Kidney (tissue), 14 donors: ENCODE results near the gene HORMAD1. TPM values are rescaled to one million over a fixed set of nuclear protein-coding genes. Genes with fewer than 3 reads are reported as not detected.
"Not testable (repeated sequence)": the region's sequence is repeated elsewhere in the genome, so short reads cannot be mapped to it uniquely, and the experiment has no call there.

ENCODE experiments used
- DNase-seq, 5 donors: peaks; one replicate each; pipeline ENCODE4 v3.0.0-alpha.2; 2013 to 2020
- FAIRE-seq: peaks from 2 replicates; lab custom pipeline; 2012; peaks lifted over from hg19 to GRCh38; lab: Jason Lieb, UNC
- H3K27ac ChIP-seq, 2 donors: one replicate each; pipeline ENCODE4 v1.7.0; 2013; ENCODE audit warnings: low read depth in 2 of 2, low read length in 2 of 2, inconsistent platforms in 1 of 2
- H3K27me3 ChIP-seq: one replicate; pipeline ENCODE4 v1.7.1; 2013; ENCODE audit warnings: low read length, inconsistent platforms; ENCODE audit not compliant: control insufficient read depth, insufficient read depth
- H3K36me3 ChIP-seq, 3 donors: one replicate each; pipeline versions ENCODE4 v1.7.0 to v1.7.1; 2013; ENCODE audit warnings: low read length in 3 of 3, control low read depth in 1 of 3, inconsistent platforms in 1 of 3; ENCODE audit not compliant: insufficient read depth in 3 of 3, control insufficient read depth in 2 of 3
- H3K4me1 ChIP-seq, 3 donors: one replicate each; pipeline versions ENCODE4 v1.7.0 to v1.7.1; 2013; ENCODE audit warnings: low read length in 3 of 3, inconsistent platforms in 1 of 3, low read depth in 1 of 3; ENCODE audit not compliant: control insufficient read depth in 2 of 3, insufficient read depth in 2 of 3
- H3K4me3 ChIP-seq, 3 donors: one replicate each; pipeline versions ENCODE4 v1.7.0 to v1.8.1; 2013; ENCODE audit warnings: low read length in 3 of 3, control low read depth in 1 of 3, inconsistent platforms in 1 of 3
- H3K9ac ChIP-seq, 3 donors: one replicate each; pipeline versions ENCODE4 v1.7.0 to v1.7.1; 2013; ENCODE audit warnings: low read length in 3 of 3, control low read depth in 1 of 3, inconsistent platforms in 1 of 3
- H3K9me3 ChIP-seq, 3 donors: one replicate each; pipeline versions ENCODE4 v1.7.0 to v1.7.1; 2013; ENCODE audit warnings: low read length in 3 of 3, control low read depth in 1 of 3, inconsistent platforms in 1 of 3; ENCODE audit not compliant: control insufficient read depth in 2 of 3, insufficient read depth in 1 of 3
- CTCF ChIP-seq: IDR thresholded peaks from 3 replicates; pipeline ENCODE4 v1.5.1; 2012; ENCODE audit warnings: mild to moderate bottlenecking, moderate library complexity, borderline replicate concordance; ENCODE audit not compliant: insufficient read depth; ENCODE audit errors: extremely low read depth
- intact Hi-C: fragments of 100-400 bp; cut with DNase I; formaldehyde crosslinking; loops from one replicate; pipeline ENCODE4 v1.11.1; 2022
- polyA plus RNA-seq: library from polyadenylated mRNA; stranded (reverse); fragments of 350-450 nt; fragmentation: Illumina TruSeq; extraction: RNeasy Lipid Tissue Mini Kit (QIAGEN cat#74804); gene quantifications from one replicate; pipeline ENCODE4 v1.2.3, GENCODE V29; 2014; ENCODE audit warnings: low read depth, low replicate concordance; ENCODE audit not compliant: insufficient read depth
- total RNA-seq: library from RNA; stranded (reverse); fragmentation: NEBNext Ultra II Directional; extraction: Animal tissue kit (Norgen Biotek cat#: 25700); gene quantifications from one replicate; pipeline ENCODE4 v1.2.1, GENCODE V29; 2021
- donor health status: control.
- donor health status: control.
- donor health status: control.
- donor health status: control.
- donor health status: control.
- donor health status: DM: yes; HTN: yes; CAD: no.
- donor health status: Normal renal cell carcinoma (clear cell type).

The HORMAD1 gene
- total and polyA plus RNA-seq, 2 donors from 2014 or later, result 0.13 TPM; not detected in 1

GRCh38 chr1:150660584-150660983, 60.1 kb downstream of the HORMAD1 start:
- Histone ChIP-seq H3K27ac (no peak overlapping the region), H3K9ac (no peak overlapping the region), H3K4me3 (no peak overlapping the region), H3K9me3 (no peaks in the 10 kb centered on the region), H3K36me3 (peaks cover 0 to 19% (median 4%) of the 10 kb centered on the region in 3 donors), H3K4me1 (no peaks in the 10 kb centered on the region), H3K27me3 (no peaks in the 10 kb centered on the region)
- FAIRE-seq, result no peak
- intact Hi-C loops, result no loop called here
- no peak for DNase-seq
- TF ChIP-seq CTCF, result no peak

- H3K36me3 ChIP-seq, result peaks cover 0 to 15% (median 4%) of the 10 kb centered on the region in 3 donors
- DNase-seq, H3K27me3 ChIP-seq, FAIRE-seq, H3K27ac ChIP-seq, H3K9ac ChIP-seq, intact Hi-C loops, H3K4me3 ChIP-seq, H3K9me3 ChIP-seq, H3K4me1 ChIP-seq: not testable (repeated sequence)
These were observed 63.6 kb downstream of the HORMAD1 start for GRCh38 chr1:150657064-150657463.

- H3K9me3 ChIP-seq, H3K27ac ChIP-seq, H3K4me3 ChIP-seq, H3K27me3 ChIP-seq, H3K4me1 ChIP-seq, DNase-seq, FAIRE-seq, H3K36me3 ChIP-seq, H3K9ac ChIP-seq, intact Hi-C loops: not testable (repeated sequence)
These were observed 66.1 kb downstream of the HORMAD1 start for GRCh38 chr1:150654635-150655034.

- DNase-seq (peak in 1 of 5 donors; percentile 3), FAIRE-seq (no peak)
- H3K9me3 ChIP-seq, result no peaks in the 10 kb centered on the region
- H3K4me3 ChIP-seq, result no peak overlapping the region
- H3K36me3 ChIP-seq, result peaks cover 5 to 20% (median 14%) of the 10 kb centered on the region in 3 donors
- no peaks in the 10 kb centered on the region for H3K4me1 ChIP-seq
- no peak for TF ChIP-seq CTCF
- H3K9ac ChIP-seq, result no peak overlapping the region
- no peak overlapping the region for H3K27ac ChIP-seq
- H3K27me3 ChIP-seq, result no peaks in the 10 kb centered on the region
- intact Hi-C loops, result no loop called here
These were observed 70.5 kb downstream of the HORMAD1 start for GRCh38 chr1:150650193-150650592.
